ENCODE data around the gene UQCC5. TPM values are rescaled to one million over a fixed set of nuclear protein-coding genes. Genes with fewer than 3 reads are reported as not detected.
A peak's percentile ranks its signal among the peaks of the same experiment; 100 is the strongest.

Gene UQCC5
- total RNA-seq, 1 donor from 2014 or later, result 13.7 TPM

- Mint-ChIP-seq H3K4me3 (ENCODE audit: unreplicated experiment) (no peak overlapping the region), H3K9me3 (ENCODE audit: low read depth) (no peaks in the 10 kb centered on the region), H3K27me3 (ENCODE audit: low read depth) (no peaks in the 10 kb centered on the region), H3K4me1 (ENCODE audit: low read depth) (peaks cover 18% of the 10 kb centered on the region), H3K36me3 (ENCODE audit: low read depth) (peaks cover 21% of the 10 kb centered on the region), H3K27ac (ENCODE audit: unreplicated experiment) (no peak overlapping the region)
- no peak for TF ChIP-seq CTCF (IDR thresholded peaks at IDR 0.05)
- peak; percentile 83 for DNase-seq (ENCODE audit: low spot score)
These were observed 7.6 kb upstream of the UQCC5 start for GRCh38 chr3:52528586-52529375.

GRCh38 chr3:52529376-52530333, 6.8 kb upstream of the UQCC5 start:
- Mint-ChIP-seq H3K36me3 (ENCODE audit: low read depth) (peaks cover 15% of the 10 kb centered on the region), H3K4me3 (ENCODE audit: unreplicated experiment) (no peak overlapping the region), H3K27me3 (ENCODE audit: low read depth) (no peaks in the 10 kb centered on the region), H3K27ac (ENCODE audit: unreplicated experiment) (peak overlapping the region; percentile 49), H3K9me3 (ENCODE audit: low read depth) (no peaks in the 10 kb centered on the region), H3K4me1 (ENCODE audit: low read depth) (peaks cover 22% of the 10 kb centered on the region)
- DNase-seq (ENCODE audit: low spot score), result no peak
- no peak for TF ChIP-seq CTCF (IDR thresholded peaks at IDR 0.05)

GRCh38 chr3:52530918-52531826, 5.2 kb upstream of the UQCC5 start:
- no peak overlapping the region for H3K4me3 Mint-ChIP-seq (ENCODE audit: unreplicated experiment)
- no peaks in the 10 kb centered on the region for H3K9me3 Mint-ChIP-seq (ENCODE audit: low read depth)
- no peaks in the 10 kb centered on the region for H3K27me3 Mint-ChIP-seq (ENCODE audit: low read depth)
- TF ChIP-seq CTCF (IDR thresholded peaks at IDR 0.05), result no peak
- peak overlapping the region; percentile 74 for H3K27ac Mint-ChIP-seq (ENCODE audit: unreplicated experiment)
- H3K4me1 Mint-ChIP-seq (ENCODE audit: low read depth), result peaks cover 36% of the 10 kb centered on the region
- H3K36me3 Mint-ChIP-seq (ENCODE audit: low read depth), result peaks cover 10% of the 10 kb centered on the region
- no peak for DNase-seq (ENCODE audit: low spot score)

GRCh38 chr3:52531860-52532516, 4.4 kb upstream of the UQCC5 start:
- H3K27ac Mint-ChIP-seq (ENCODE audit: unreplicated experiment), result peak overlapping the region; percentile 74
- no peaks in the 10 kb centered on the region for H3K9me3 Mint-ChIP-seq (ENCODE audit: low read depth)
- H3K4me3 Mint-ChIP-seq (ENCODE audit: unreplicated experiment), result peak overlapping the region; percentile 82
- peaks cover 37% of the 10 kb centered on the region for H3K4me1 Mint-ChIP-seq (ENCODE audit: low read depth)
- H3K36me3 Mint-ChIP-seq (ENCODE audit: low read depth), result peaks cover 7% of the 10 kb centered on the region
- no peaks in the 10 kb centered on the region for H3K27me3 Mint-ChIP-seq (ENCODE audit: low read depth)
- TF ChIP-seq CTCF (IDR thresholded peaks at IDR 0.05), result no peak
- DNase-seq (ENCODE audit: low spot score), result no peak
